ENCODE results near the gene ZNF800. TPM values are rescaled to one million over a fixed set of nuclear protein-coding genes. Genes with fewer than 3 reads are reported as not detected.

ZNF800 gene
- total and polyA plus RNA-seq, 2 donors from 2014 or later, result 4.5 to 36.8 TPM

- TF ChIP-seq CTCF (IDR thresholded peaks at IDR 0.05; ENCODE audit: borderline replicate concordance, extremely low read depth, insufficient read depth), result no peak
- Histone ChIP-seq H3K9ac (ENCODE audit: low read length in 3 of 3) (peak overlapping the region; percentile 3 to 89 (median 86)), H3K27me3 (ENCODE audit: control insufficient read depth, insufficient read depth, low read length) (peaks cover 5% of the 10 kb centered on the region), H3K27ac (ENCODE audit: low read depth in 2 of 2, low read length in 2 of 2) (peak overlapping the region; percentile 90 to 94), H3K4me3 (ENCODE audit: low read length in 3 of 3) (peak overlapping the region; percentile 38 to 99 (median 89)), H3K36me3 (ENCODE audit: control insufficient read depth in 2 of 3, insufficient read depth in 3 of 3, low read length in 3 of 3) (peaks cover 0 to 4% (median 0%) of the 10 kb centered on the region in 3 donors), H3K9me3 (ENCODE audit: control insufficient read depth in 2 of 3, insufficient read depth in 1 of 3, low read length in 3 of 3) (no peaks in the 10 kb centered on the region), H3K4me1 (ENCODE audit: control insufficient read depth in 2 of 3, insufficient read depth in 2 of 3, low read depth in 1 of 3, low read length in 3 of 3) (peaks cover 0 to 4% (median 0%) of the 10 kb centered on the region in 3 donors)
- FAIRE-seq, result no peak
- intact Hi-C loops (cut with DNase I), result no loop called here
- DNase-seq, result peak in 3 of 5 donors; percentile 60 to 90 (median 84)
Measured at GRCh38 chr7:127392182-127392565, 334 bp downstream of the ZNF800 start.

- H3K4me3 ChIP-seq (ENCODE audit: low read length in 3 of 3), result peak overlapping the region; percentile 77 to 99 (median 84)
- no peak for TF ChIP-seq CTCF (IDR thresholded peaks at IDR 0.05; ENCODE audit: borderline replicate concordance, extremely low read depth, insufficient read depth)
- peaks cover 0 to 4% (median 0%) of the 10 kb centered on the region in 3 donors for H3K4me1 ChIP-seq (ENCODE audit: control insufficient read depth in 2 of 3, insufficient read depth in 2 of 3, low read depth in 1 of 3, low read length in 3 of 3)
- H3K9me3 ChIP-seq (ENCODE audit: control insufficient read depth in 2 of 3, insufficient read depth in 1 of 3, low read length in 3 of 3), result no peaks in the 10 kb centered on the region
- H3K9ac ChIP-seq (ENCODE audit: low read length in 3 of 3), result peak overlapping the region; percentile 40 to 75 (median 42)
- intact Hi-C loops (cut with DNase I), result no loop called here
- peak overlapping the region; percentile 90 to 94 for H3K27ac ChIP-seq (ENCODE audit: low read depth in 2 of 2, low read length in 2 of 2)
- no peak for FAIRE-seq
- DNase-seq, result peak; percentile 35 to 77 (median 52)
- peaks cover 0 to 5% (median 0%) of the 10 kb centered on the region in 3 donors for H3K36me3 ChIP-seq (ENCODE audit: control insufficient read depth in 2 of 3, insufficient read depth in 3 of 3, low read length in 3 of 3)
- H3K27me3 ChIP-seq (ENCODE audit: control insufficient read depth, insufficient read depth, low read length), result peaks cover 5% of the 10 kb centered on the region
Measured at GRCh38 chr7:127391591-127392181, 822 bp downstream of the ZNF800 start.

GRCh38 chr7:127390817-127391590 is 1.5 kb downstream of the ZNF800 start:
- H3K4me1 ChIP-seq (ENCODE audit: control insufficient read depth in 2 of 3, insufficient read depth in 2 of 3, low read depth in 1 of 3, low read length in 3 of 3), result peaks cover 0 to 4% (median 0%) of the 10 kb centered on the region in 3 donors
- no peak for FAIRE-seq
- no peak for TF ChIP-seq CTCF (IDR thresholded peaks at IDR 0.05; ENCODE audit: borderline replicate concordance, extremely low read depth, insufficient read depth)
- H3K27ac ChIP-seq (ENCODE audit: low read depth in 2 of 2, low read length in 2 of 2), result peak overlapping the region; percentile 26 to 29
- intact Hi-C loops (cut with DNase I), result no loop called here
- H3K27me3 ChIP-seq (ENCODE audit: control insufficient read depth, insufficient read depth, low read length), result peaks cover 5% of the 10 kb centered on the region
- peaks cover 0 to 5% (median 0%) of the 10 kb centered on the region in 3 donors for H3K36me3 ChIP-seq (ENCODE audit: control insufficient read depth in 2 of 3, insufficient read depth in 3 of 3, low read length in 3 of 3)
- no peaks in the 10 kb centered on the region for H3K9me3 ChIP-seq (ENCODE audit: control insufficient read depth in 2 of 3, insufficient read depth in 1 of 3, low read length in 3 of 3)
- peak overlapping the region; percentile 40 to 75 (median 42) for H3K9ac ChIP-seq (ENCODE audit: low read length in 3 of 3)
- no peak for DNase-seq
- H3K4me3 ChIP-seq (ENCODE audit: low read length in 3 of 3), result peak overlapping the region; percentile 77 to 99 (median 84)
